HepG2 (cell line): Measurements from ENCODE around the gene SMURF2. TPM values are rescaled to one million over a fixed set of nuclear protein-coding genes. Genes with fewer than 3 reads are reported as not detected.
A peak's percentile ranks its signal among the peaks of the same experiment; 100 is the strongest.

Source experiments
- ATAC-seq: fragments of 200-7000 bp; cut with Tn5 transposase; 3 replicates; pipeline ENCODE4 v1.9.1; 2020; ENCODE audit warnings: mild to moderate bottlenecking, moderate library complexity
- BruUV-seq: library from RNA; stranded (reverse); fragments of 400-500 nt; replicated peaks from 2 replicates; lab custom pipeline; 2021; lab: Mats Ljungman, UMichigan
- CTCF ChIA-PET: fragments of 300-600 bp; formaldehyde crosslinking; extraction: SDS; loops from one replicate; lab custom pipeline; 2021; ENCODE audit warnings: low total read pairs, inconsistent platforms, low intra/inter-chr PET ratio; lab: Yijun Ruan, JAX
- POLR2A ChIA-PET: fragments of 350-600 bp; sonication (Branson Sonifier 250); formaldehyde crosslinking; loops from one replicate; lab custom pipeline; 2020; ENCODE audit warnings: antibody characterized with exemption, inconsistent platforms; lab: Yijun Ruan, JAX
- DNase-seq: peaks from one replicate; pipeline ENCODE4 v3.0.0-alpha.2; 2015; ENCODE audit warnings: low spot score
- FAIRE-seq: peaks from 3 replicates; lab custom pipeline; 2011; peaks lifted over from hg19 to GRCh38; lab: Jason Lieb, UNC
- H2AFZ ChIP-seq: one replicate; pipeline ENCODE4 v1.6.1; 2011; ENCODE audit warnings: low read length, inconsistent platforms
- H3K27ac ChIP-seq: fragments of 300-600 bp; 3 replicates; pipeline ENCODE4 v1.8.0; 2011; ENCODE audit warnings: mixed run types, mild to moderate bottlenecking, mixed read lengths, low read length, inconsistent platforms; ENCODE audit not compliant: insufficient read depth; ENCODE audit errors: extremely low read length
- H3K27me3 ChIP-seq, 2 experiments: fragments of 200-600 bp in 1 of 2; 2 replicates in 1 of 2; 3 replicates in 1 of 2; pipeline versions ENCODE4 v1.6.0 to v1.8.0; 2011; ENCODE audit warnings: low read length in 2 of 2, mild to moderate bottlenecking in 2 of 2, moderate library complexity in 2 of 2, inconsistent platforms in 1 of 2; ENCODE audit not compliant: insufficient read depth in 2 of 2, control insufficient read depth in 1 of 2
- H3K36me3 ChIP-seq, 2 experiments: fragments of 200-600 bp in 1 of 2; replicated peaks in 1 of 2; 2 replicates in 1 of 2; 3 replicates in 1 of 2; pipeline versions ENCODE4 v1.5.1 to v1.8.0; 2011; ENCODE audit warnings: low read length in 2 of 2, inconsistent platforms in 1 of 2; ENCODE audit not compliant: insufficient read depth in 2 of 2, control insufficient read depth in 1 of 2
- H3K4me1 ChIP-seq: 2 replicates; pipeline ENCODE4 v1.5.1; 2012; ENCODE audit warnings: low read length, inconsistent platforms; ENCODE audit not compliant: insufficient read depth
- H3K4me2 ChIP-seq: 2 replicates; pipeline ENCODE4 v1.6.0; 2011; ENCODE audit warnings: low read depth, low read length, inconsistent platforms
- H3K4me3 ChIP-seq, 3 experiments: fragments of 200-600 bp in 1 of 3; sonication (generic), shearing (Covaris generic) in 1 of 3; replicated peaks in 1 of 3; 2 replicates each; pipeline ENCODE4 v1.5.1; 2011 to 2016; ENCODE audit warnings: low read length in 3 of 3, inconsistent platforms in 2 of 3, low read depth in 2 of 3, mild to moderate bottlenecking in 2 of 3, control low read depth in 1 of 3, mixed read lengths in 1 of 3; ENCODE audit not compliant: insufficient read depth in 1 of 3
- H3K79me2 ChIP-seq: one replicate; pipeline ENCODE4 v1.6.1; 2011; ENCODE audit warnings: low read length, inconsistent platforms; ENCODE audit not compliant: insufficient read depth
- H3K9ac ChIP-seq: 2 replicates; pipeline ENCODE4 v1.6.0; 2011; ENCODE audit warnings: mild to moderate bottlenecking, low read depth, low read length, inconsistent platforms; ENCODE audit not compliant: insufficient read depth
- H3K9me3 ChIP-seq: 2 replicates; pipeline ENCODE4 v1.5.1; 2012; ENCODE audit warnings: mild to moderate bottlenecking, low read length
- H4K20me1 ChIP-seq: 2 replicates; pipeline ENCODE4 v1.6.0; 2011; ENCODE audit warnings: inconsistent platforms, mild to moderate bottlenecking, low read length, moderate library complexity; ENCODE audit not compliant: insufficient read depth
- ARNT ChIP-seq: fragments of 450-650 bp; IDR thresholded peaks from 2 replicates; pipeline ENCODE4 v1.6.1; 2017
- ATAD3A ChIP-seq: sonication (generic); formaldehyde crosslinking; IDR thresholded peaks from 2 replicates; pipeline ENCODE4 v1.4.0; 2020; ENCODE audit warnings: missing genetic modification reagents
- BRD4 ChIP-seq: sonication (generic); formaldehyde crosslinking; IDR thresholded peaks from 2 replicates; pipeline ENCODE4 v1.4.0; 2020; ENCODE audit warnings: missing genetic modification reagents
- CEBPZ ChIP-seq: IDR thresholded peaks from 2 replicates; pipeline ENCODE4 v1.6.1; 2012; ENCODE audit warnings: low read length, improper control_type of control experiment
- ETV5 ChIP-seq: IDR thresholded peaks from 2 replicates; pipeline ENCODE4 v1.6.1; 2018; ENCODE audit warnings: missing biosample characterization, missing genetic modification reagents, inconsistent platforms, borderline replicate concordance
- ETV6 ChIP-seq: sonication (generic); formaldehyde crosslinking; conservative IDR thresholded peaks from 2 replicates; pipeline ENCODE4 v1.4.0; 2020; ENCODE audit warnings: missing genetic modification reagents
- KLF15 ChIP-seq: sonication (generic); formaldehyde crosslinking; IDR thresholded peaks from 2 replicates; pipeline ENCODE4 v1.8.1; 2023; ENCODE audit warnings: borderline replicate concordance, mild to moderate bottlenecking, inconsistent platforms, missing genetic modification reagents, mixed read lengths
- MTF1 ChIP-seq: sonication (generic); formaldehyde crosslinking; IDR thresholded peaks from 2 replicates; pipeline ENCODE4 v1.5.0; 2020; ENCODE audit warnings: missing genetic modification reagents
- RARA ChIP-seq: IDR thresholded peaks from 2 replicates; pipeline ENCODE4 v1.6.1; 2016; ENCODE audit warnings: missing genetic modification reagents, missing compliant biosample characterization
- RBM39 ChIP-seq: fragments of 200-400 bp; formaldehyde crosslinking; IDR thresholded peaks from one replicate; pipeline ENCODE4 v1.6.1; 2018; ENCODE audit warnings: antibody characterized with exemption, mild to moderate bottlenecking, low read depth, low read length; ENCODE audit not compliant: poor library complexity, severe bottlenecking
- RFXANK ChIP-seq: IDR thresholded peaks from 2 replicates; pipeline ENCODE4 v1.6.1; 2016
- TCF12 ChIP-seq, 2 experiments: fragments of 450-650 bp in 1 of 2; sonication (generic) in 1 of 2; formaldehyde crosslinking in 1 of 2; IDR thresholded peaks; 2 replicates each; pipeline versions ENCODE4 v1.6.1 to v1.8.0; 2017 to 2022; ENCODE audit warnings: antibody characterized with exemption in 1 of 2, mild to moderate bottlenecking in 1 of 2, missing genetic modification reagents in 1 of 2, moderate library complexity in 1 of 2
- XRCC5 ChIP-seq: fragments of 200-400 bp; formaldehyde crosslinking; optimal IDR thresholded peaks from 2 replicates; pipeline ENCODE3; 2017; ENCODE audit warnings: mild to moderate bottlenecking, low read length
- ZFYVE20 ChIP-seq: sonication (generic); formaldehyde crosslinking; IDR thresholded peaks from 2 replicates; pipeline ENCODE4 v1.8.0; 2023; ENCODE audit warnings: low read depth, mild to moderate bottlenecking, moderate library complexity, missing genetic modification reagents, borderline replicate concordance
- ZNF24 ChIP-seq: fragments of 450-650 bp; IDR thresholded peaks from 2 replicates; pipeline ENCODE4 v1.6.1; 2017; ENCODE audit warnings: antibody characterized with exemption, mild to moderate bottlenecking
- ZNF329 ChIP-seq: sonication (generic); formaldehyde crosslinking; IDR thresholded peaks from 2 replicates; pipeline ENCODE4 v1.9.0; 2021; ENCODE audit warnings: low read depth, mild to moderate bottlenecking, missing genetic modification reagents
- ZNF33A ChIP-seq: sonication (generic); formaldehyde crosslinking; IDR thresholded peaks from 2 replicates; pipeline ENCODE4 v1.5.1; 2020; ENCODE audit warnings: missing genetic modification reagents, mild to moderate bottlenecking, moderate library complexity, borderline replicate concordance
- WGBS: methylation state at CpG from one replicate; pipeline ENCODE4 v1.1.6; 2017; ENCODE audit warnings: low lambda C conversion rate; 5-methylcytosine and 5-hydroxymethylcytosine counted together
- in situ Hi-C: cut with HindIII; loops from 2 replicates; pipeline ENCODE4 v1.10.0; 2017; ENCODE audit warnings: low pct_unique_long_range_greater_than_20kb; ENCODE audit not compliant: extremely low pct_ligation_motif_present
- intact Hi-C: fragments of 100-400 bp; cut with micrococcal nuclease; formaldehyde crosslinking; loops from one replicate; pipeline ENCODE4 v1.10.0; 2022; ENCODE audit not compliant: unreplicated experiment
- polyA plus RNA-seq, 8 experiments: library from polyadenylated mRNA; depleted of rRNA in 3 of 8; stranded (reverse) in 7 of 8; unstranded in 1 of 8; fragments of >200 nt; fragmentation: Illumina TruSeq in 4 of 8; extraction: Trizol in 4 of 8; gene quantifications; 2 replicates each; pipeline versions ENCODE4 v1.2.1 to v1.2.3, GENCODE V29; 2011 to 2016; ENCODE audit warnings: low read depth in 4 of 8, missing spikeins in 1 of 8, mixed read lengths in 1 of 8; ENCODE audit not compliant: insufficient read depth in 1 of 8
- total RNA-seq, 5 experiments: library from RNA; depleted of rRNA; stranded (reverse); fragments of >200 nt; fragmentation: Illumina TruSeq; extraction: Trizol; gene quantifications; 2 replicates each; pipeline ENCODE4 v1.2.3, GENCODE V29; 2016; ENCODE audit warnings: low read depth in 1 of 5

The SMURF2 gene
- total and polyA plus RNA-seq, 2 of the 13 experiments (the other 11 are each of a cell fraction or from before 2014, with no cell fraction given): 14.9 to 24.3 TPM

- TF ChIP-seq ZNF33A: no peak
- TF ChIP-seq ZNF329 (CRISPR knock-in tag): no peak
- TF ChIP-seq RBM39: no peak
- no peak for TF ChIP-seq CEBPZ
- peak; percentile 32 for TF ChIP-seq XRCC5
- no peak for TF ChIP-seq TCF12 (IDR thresholded peaks at IDR 0.05)
- no peak for TF ChIP-seq TCF12 (CRISPR knock-in tag; IDR thresholded peaks at IDR 0.05)
- TF ChIP-seq RFXANK (CRISPR knock-in tag): no peak
- TF ChIP-seq ATAD3A: no peak
Observed at GRCh38 chr17:64707050-64707591, 45.0 kb upstream of the SMURF2 start (continued).

GRCh38 chr17:64706224-64707049 lies 44.3 kb upstream of the SMURF2 start:
- Histone ChIP-seq H3K4me3 (no peak overlapping the region), H3K9ac (no peak overlapping the region), H4K20me1 (no peaks in the 10 kb centered on the region), H3K9me3 (no peaks in the 10 kb centered on the region), H3K79me2 (no peaks in the 10 kb centered on the region), H3K36me3 (no peaks in the 10 kb centered on the region), H3K27me3 (no peaks in the 10 kb centered on the region), H2AFZ (no peak overlapping the region), H3K4me2 (peak overlapping the region; percentile 46), H3K4me1 (peaks cover 65% of the 10 kb centered on the region), H3K27ac (no peak overlapping the region)
- FAIRE-seq: no peak
- 3% methylated on average over 8 of the region's 8 CpGs for WGBS
- intact Hi-C loops (loop anchor here (5.0 kb wide), 1 partner anchor 231 kb away; no protein-coding TSS in a partner anchor), in situ Hi-C loops (no loop called here)
- POLR2A ChIA-PET: no interaction called here
- CTCF ChIA-PET: no interaction called here
- peak; percentile 46 for DNase-seq
- peak; percentile 8 for ATAC-seq
- BruUV-seq: no TSS peak
- TF ChIP-seq ZNF24 (no peak), ETV6 (CRISPR knock-in tag) (no peak), ETV5 (CRISPR knock-in tag) (peak; percentile 38; the same call in 1 of the 2 replicates), KLF15 (CRISPR knock-in tag) (no peak), MTF1 (CRISPR knock-in tag) (no peak), ARNT (no peak), RARA (CRISPR knock-in tag) (no peak), BRD4 (CRISPR knock-in tag) (no peak), ZFYVE20 (CRISPR knock-in tag) (no peak)
